Measurements from ENCODE around the gene LPCAT4. TPM values are rescaled to one million over a fixed set of nuclear protein-coding genes. Genes with fewer than 3 reads are reported as not detected.
A peak's percentile ranks its signal among the peaks of the same experiment; 100 is the strongest.

The LPCAT4 gene
- total and polyA plus RNA-seq, 9 of the 15 experiments (the other 6 are each of a cell fraction or from before 2014, with no cell fraction given) = 7.3 to 34.3 (median 14.4) TPM

DNA sequence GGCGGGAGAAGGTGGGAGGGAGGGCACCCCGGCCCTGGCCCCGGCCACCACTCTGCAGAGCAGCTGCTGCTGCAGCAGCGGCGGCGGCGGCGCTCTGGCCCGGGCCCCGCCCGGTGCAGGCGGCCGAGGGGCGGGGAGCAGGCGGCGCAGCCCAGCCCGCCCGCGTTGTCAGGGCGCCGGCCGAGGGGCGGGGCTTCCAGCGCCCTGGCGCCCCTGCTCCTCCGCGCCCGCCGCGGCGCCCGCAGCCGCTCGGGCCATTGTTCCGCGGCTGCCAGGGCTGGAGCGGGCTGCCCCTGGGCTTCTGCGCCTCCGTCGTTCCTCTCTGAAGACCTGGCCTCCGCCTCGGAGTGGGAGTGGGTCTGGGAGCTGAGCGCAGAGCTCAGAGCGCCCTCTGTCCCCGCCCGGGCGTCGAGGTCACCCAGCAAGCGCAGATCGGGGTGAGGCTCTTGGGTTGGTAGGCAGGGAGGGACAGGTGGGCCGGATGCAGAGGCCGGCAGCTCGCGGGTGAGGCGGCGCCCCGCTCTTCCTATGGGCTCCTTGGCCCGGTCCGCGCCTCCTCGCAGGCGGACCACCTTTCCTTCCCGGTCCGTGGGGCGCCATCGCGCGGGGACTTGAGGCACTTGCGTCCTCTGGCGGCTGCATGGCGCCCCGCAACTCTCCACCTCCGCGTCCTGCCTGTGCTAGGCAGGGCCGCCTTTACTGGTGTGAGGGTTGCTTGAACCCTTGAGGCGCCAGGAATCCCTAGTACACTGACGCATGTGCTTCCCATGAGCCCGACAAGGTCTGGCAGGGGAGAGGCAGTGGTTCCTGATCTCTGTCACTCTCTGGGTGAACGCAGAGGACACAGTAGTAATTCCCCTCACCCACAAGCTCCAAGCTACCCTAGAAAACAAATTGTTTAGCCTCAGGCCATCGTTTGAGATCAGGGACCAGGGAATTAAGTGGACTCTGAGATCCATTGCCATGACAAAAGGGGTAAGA, at the start of gene LPCAT4 (continued):
- TF ChIP-seq HOMEZ (CRISPR knock-in tag; IDR thresholded peaks at IDR 0.05) (0 out of 2 replicates have a peak, but pooled peaks have one; percentile 24), U2AF1 (optimal IDR thresholded peaks at IDR 0.05; ENCODE audit: low read depth, low read length) (no peak), ZNF3 (CRISPR knock-in tag; IDR thresholded peaks at IDR 0.05) (no peak), HBP1 (CRISPR knock-in tag; IDR thresholded peaks at IDR 0.05) (0 out of 2 replicates have a peak, but pooled peaks have one; percentile 52), MIER1 (IDR thresholded peaks at IDR 0.05; ENCODE audit: low read depth) (no peak), E2F6 (IDR thresholded peaks at IDR 0.05; ENCODE audit: borderline replicate concordance in 1 of 2, extremely low read depth in 1 of 2, insufficient read depth in 1 of 2, insufficient read length in 1 of 2, low read depth in 1 of 2, low read length in 1 of 2, poor library complexity in 1 of 2, severe bottlenecking in 1 of 2) (peak; percentile 46 to 71), HDAC1 (IDR thresholded peaks at IDR 0.05) (peak in 1 of 2 experiments; percentile 58; a peak in 1 of 4 replicates), MAZ (CRISPR knock-in tag; conservative IDR thresholded peaks at IDR 0.05 in 1 of 2, IDR thresholded peaks at IDR 0.05 in 1 of 2) (peak; percentile 84 to 86; a peak in 3 of 4 replicates), FOS (IDR thresholded peaks at IDR 0.05; ENCODE audit: extremely low read depth, insufficient read length) (no peak), TRIM24 (IDR thresholded peaks at IDR 0.05) (0 out of 4 replicates have a peak, but pooled peaks of 1 of the 2 experiments have one; percentile 21), LCOR (CRISPR knock-in tag; IDR thresholded peaks at IDR 0.05) (peak; percentile 89; the same call in 1 of the 2 replicates), PHF8 (IDR thresholded peaks at IDR 0.05; ENCODE audit: borderline replicate concordance, low read length) (peak; percentile 95), SNAPC5 (CRISPR knock-in tag; IDR thresholded peaks at IDR 0.05) (no peak), ELK3 (CRISPR knock-in tag; IDR thresholded peaks at IDR 0.05) (no peak), ZNF140 (CRISPR knock-in tag; IDR thresholded peaks at IDR 0.05) (no peak), ELF4 (CRISPR knock-in tag; IDR thresholded peaks at IDR 0.05) (no peak)
- TF ChIP-seq, protein P1, sequence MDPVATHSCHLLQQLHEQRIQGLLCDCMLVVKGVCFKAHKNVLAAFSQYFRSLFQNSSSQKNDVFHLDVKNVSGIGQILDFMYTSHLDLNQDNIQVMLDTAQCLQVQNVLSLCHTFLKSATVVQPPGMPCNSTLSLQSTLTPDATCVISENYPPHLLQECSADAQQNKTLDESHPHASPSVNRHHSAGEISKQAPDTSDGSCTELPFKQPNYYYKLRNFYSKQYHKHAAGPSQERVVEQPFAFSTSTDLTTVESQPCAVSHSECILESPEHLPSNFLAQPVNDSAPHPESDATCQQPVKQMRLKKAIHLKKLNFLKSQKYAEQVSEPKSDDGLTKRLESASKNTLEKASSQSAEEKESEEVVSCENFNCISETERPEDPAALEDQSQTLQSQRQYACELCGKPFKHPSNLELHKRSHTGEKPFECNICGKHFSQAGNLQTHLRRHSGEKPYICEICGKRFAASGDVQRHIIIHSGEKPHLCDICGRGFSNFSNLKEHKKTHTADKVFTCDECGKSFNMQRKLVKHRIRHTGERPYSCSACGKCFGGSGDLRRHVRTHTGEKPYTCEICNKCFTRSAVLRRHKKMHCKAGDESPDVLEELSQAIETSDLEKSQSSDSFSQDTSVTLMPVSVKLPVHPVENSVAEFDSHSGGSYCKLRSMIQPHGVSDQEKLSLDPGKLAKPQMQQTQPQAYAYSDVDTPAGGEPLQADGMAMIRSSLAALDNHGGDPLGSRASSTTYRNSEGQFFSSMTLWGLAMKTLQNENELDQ (CRISPR knock-in tag; IDR thresholded peaks at IDR 0.05; ENCODE audit: borderline replicate concordance) = 0 out of 2 replicates have a peak, but pooled peaks have one; percentile 29

Measured in K562 (cell line).